NCI-H187 (cell line): ENCODE results near the gene GFOD1.

Experiments used
- DNase-seq, 2 experiments: peaks; one replicate each; lab custom pipeline; 2025; lab: John Stamatoyannopoulos, UW

Gene GFOD1

DNA sequence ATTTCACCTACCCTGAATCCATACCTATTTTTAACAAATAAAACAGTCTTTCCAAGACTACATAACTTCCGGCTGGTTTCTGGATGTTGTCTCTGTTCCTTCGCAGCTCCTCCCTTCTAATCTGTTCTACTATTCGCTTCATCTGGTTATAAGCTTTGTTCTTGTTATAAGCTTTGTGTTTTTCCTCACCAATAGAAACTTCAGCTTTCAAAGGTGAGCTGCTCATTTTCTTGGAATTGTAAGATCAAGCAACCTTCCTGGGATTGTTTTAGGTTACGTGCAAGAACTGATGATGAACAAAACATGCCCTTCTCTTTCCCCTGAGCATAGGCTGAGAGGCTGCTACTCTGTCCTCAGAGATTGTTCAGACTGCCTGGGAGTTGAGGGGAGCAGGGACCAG, 2.1 kb downstream of the GFOD1 start:
- DNase-seq: no peak

DNA sequence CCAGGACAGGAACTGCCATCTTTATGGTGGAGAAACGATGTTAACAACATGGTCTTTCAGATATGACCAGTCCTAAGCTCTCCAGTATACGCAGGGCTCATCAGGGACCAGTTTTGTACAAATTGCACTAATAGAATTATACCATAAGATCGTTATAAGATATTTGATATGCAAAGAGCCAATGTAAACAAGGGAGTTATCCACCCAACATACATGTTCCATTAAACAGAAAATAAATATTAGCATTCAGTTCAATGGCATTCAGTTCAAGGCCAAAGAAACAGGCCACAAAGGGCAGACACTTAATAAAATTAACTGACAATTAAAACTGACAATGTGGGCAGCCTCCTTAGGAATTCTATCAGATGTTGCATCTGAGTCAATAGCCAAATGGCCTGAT, 2.6 kb downstream of the GFOD1 start:
- no peak for DNase-seq

DNA sequence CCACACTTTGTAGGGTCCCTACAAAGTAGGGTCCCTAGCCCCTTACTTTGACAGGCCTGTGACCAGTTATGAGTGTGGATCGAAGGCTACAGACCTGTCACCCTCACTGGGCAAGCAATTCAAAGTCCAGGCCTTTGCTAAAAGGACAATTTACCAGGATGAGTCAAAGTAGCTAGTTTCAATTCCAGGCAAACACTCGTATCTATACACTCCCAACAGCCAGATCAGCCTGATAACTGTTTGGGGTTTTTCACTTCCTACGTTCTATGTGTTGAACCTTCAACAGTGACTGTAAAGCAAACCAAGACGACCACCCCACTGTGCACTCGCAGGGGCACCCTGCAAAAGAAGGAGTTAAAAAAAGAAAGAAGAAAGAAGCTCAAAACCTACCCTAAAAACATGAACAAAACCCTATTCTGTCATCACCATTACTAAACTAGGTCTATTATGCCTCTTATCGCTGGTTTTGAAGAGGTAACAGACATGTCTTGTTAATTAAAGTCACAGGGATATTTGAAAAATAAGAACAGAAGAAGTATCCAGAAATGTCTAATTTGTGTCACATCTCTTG, 3.2 kb downstream of the GFOD1 start:
- DNase-seq: no peak

DNA sequence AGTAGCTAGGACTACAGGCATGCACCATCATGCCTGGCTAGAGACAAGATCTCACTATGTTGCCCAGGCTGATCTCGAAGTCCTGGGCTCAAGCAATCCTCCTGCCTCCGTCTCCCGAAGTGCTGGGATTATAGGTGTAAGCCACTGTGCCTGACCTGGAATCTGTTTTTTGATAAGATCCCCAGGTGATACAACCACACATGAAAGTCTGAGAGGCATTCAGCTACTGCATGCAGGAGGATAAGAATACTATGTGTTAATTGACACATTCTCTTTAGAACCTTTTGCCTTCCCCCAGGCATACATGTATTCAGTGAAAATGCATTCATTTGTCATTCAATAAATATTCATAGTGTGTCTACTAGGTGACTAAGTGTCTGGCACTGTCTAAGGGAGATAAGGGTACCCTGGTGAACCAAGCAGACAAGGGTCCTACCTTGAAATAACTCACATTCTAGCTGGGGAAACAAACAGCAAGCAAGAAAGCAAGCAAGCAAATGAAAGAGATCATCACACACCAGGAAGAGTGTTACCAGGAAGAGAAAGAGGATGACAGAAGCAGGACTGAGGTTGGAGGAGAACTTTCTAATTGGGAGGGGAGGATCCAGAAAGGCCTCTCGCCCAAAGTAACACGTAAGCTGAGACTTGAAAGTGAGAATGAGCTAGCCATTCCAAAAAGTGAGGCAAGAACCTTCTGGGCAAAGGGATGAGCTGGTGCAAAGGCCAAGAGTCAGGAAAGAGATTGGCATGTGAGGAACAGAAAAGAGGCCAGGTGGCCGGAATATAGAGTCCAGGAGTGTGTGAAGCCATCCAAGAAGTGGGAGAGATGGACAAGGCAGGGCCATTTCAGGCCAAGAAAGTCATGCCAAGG, 6.5 kb downstream of the GFOD1 start:
- DNase-seq: no peak

DNA sequence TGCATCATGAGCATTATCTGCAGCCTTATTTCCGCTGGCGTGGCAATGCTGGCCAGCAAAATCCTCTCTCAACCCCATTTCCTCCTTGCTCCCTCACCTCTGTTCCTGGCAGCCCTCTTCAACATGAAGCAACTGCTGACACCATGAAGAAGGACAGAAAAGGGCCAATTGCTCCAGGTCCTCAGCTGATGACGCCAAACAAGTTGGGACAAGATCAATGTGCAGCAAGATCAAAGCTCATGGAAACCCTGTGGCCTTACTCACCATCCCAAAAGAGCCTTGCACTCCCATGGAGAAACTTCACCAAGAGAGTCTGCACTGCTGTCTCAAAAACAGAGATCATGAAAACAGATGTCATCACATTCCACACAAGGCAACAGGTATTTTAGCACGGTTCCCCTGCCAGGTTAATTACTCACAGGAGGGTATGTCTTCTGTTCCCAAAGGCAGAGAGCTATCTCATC, 7.4 kb downstream of the GFOD1 start:
- DNase-seq: no peak

DNA sequence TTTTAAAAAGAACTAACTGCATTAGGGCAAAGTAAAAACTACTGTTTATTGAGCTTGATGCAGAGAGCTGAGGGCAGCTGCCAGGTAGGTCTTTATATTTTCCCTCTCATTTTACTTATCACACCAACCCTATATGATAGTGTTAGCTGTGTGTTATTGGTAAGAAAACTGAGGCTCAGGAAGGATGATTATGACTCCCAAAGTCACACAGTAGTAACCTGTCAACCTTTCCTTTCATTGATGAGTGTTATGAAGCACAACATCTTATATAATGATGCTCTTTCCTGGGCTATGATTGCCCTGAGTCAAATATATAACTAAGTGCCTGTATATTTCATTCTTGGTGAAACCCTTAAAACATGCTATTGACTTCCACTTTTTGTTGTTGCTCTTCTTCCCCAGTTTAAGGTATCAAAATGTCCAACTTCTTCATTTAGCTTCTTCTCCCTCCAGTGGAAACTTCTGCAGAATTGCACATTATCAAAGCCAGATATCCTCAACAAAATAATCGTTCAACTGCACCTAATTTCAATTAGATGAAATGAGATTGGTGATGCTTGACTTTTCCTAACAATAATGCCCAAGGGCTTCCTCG, 8.1 kb downstream of the GFOD1 start:
- DNase-seq: no peak

DNA sequence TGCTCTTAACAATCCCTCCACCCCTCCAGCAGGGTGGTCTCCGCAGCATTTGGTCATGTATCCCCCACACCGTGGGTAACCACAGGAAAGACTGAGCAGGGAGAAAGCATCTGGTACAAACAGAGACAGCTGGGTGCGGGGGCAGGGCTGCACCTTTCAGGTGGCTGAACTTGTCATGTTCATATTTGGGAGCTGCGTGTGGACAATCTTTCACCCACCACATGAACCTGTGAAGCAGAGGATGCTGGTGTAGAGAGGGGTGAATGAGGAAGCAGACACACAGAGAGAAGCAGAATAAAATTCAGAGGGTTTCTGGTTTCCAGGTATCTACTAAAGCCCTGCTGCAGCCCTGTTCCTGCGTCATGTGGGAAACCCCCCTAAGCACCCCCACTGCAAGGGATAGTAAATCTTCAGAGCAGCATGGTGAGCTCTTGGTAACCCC, 8.9 kb downstream of the GFOD1 start:
- DNase-seq: no peak

DNA sequence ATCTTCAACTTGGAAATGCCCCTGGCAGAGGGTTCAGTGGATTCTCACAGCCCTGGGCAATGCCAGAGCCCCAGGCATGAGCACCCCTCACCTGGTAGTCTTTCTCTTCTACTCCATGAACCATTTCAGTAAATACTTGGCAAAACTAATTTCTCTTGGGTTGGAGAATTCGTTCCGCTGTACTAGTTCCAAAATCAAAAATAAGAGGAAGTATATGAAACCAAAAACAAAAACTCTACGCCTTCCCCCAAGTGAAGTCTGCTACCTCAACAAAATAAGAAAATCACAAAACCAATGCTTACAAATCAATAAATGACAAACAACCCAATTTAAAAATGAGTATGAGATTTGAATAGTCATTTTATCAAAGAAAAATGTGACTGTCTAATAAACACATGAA, 12.6 kb downstream of the GFOD1 start:
- no peak for DNase-seq

DNA sequence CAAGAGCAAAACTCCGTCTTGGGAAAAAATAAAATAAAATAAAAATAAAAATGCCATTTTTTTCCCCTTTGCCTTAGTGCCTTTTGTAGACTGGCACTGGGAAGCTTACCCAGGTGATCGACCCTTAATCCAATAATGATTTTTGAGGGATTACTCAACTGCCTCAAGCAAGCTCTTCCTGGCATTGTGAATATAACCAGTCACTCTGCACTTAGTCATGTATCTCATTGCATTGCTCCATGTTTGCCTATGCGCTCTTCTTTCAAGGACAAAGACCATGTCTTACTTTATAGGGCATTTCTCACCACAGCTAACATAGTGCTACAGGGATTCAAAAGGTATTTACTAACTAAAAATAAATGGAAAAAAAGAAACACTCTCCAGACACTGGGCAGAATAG, 13.0 kb downstream of the GFOD1 start:
- DNase-seq: no peak

DNA sequence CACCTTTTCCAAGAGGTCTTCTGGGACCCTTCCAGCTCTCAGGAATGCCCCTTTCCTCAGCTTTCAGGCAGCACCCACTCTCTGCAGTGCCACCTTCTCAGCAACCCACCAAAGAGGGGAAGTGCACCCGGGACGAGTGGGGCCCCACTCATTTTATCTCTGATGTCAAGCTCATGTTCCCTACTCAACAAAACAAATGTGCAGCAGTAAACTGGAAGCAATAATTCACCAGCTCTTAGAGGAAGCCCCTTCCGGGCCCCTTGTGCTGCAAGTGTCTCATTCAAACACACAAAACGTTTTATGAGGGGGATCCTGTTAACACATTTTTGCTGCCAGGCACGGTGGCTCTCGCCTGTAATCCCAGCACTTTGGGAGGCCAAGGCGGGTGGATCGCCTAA, 13.6 kb downstream of the GFOD1 start:
- no peak for DNase-seq

DNA sequence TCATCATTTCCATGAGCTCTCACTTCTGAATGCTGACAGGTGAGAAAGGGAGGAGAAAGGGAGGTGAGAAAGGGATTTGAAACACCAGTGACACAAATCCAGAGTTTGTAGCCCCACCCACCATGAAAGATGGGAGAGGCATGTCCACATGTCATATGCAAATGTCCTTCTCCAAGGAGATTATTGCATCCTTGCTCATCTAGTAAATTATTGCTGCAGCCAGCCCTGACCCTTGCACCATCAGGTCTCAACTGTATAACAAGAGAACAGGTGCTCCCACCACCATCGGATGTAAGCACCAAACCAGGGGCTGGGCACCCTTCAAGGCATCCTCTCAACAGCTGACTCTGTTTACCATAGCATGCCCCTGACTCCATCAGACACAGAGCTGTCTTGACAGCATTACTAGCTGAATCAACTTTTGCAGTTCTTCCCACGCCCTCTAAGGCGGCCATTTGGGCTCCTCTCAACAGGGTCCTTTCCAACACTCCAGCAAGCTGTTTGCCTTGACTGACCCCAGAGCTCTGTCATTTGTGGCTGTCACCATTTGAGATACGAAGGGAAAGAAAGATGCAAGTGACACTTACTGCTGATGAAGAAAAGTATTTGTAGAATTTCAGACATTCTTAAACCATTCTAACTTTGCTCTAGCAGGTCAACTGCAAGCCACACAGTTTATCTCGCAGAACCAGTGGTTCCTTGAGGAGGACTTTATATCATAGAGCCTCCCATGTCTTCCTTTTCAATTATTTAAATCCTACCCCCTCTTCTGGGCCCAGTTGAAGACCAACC, 14.2 kb downstream of the GFOD1 start:
- no peak for DNase-seq

DNA sequence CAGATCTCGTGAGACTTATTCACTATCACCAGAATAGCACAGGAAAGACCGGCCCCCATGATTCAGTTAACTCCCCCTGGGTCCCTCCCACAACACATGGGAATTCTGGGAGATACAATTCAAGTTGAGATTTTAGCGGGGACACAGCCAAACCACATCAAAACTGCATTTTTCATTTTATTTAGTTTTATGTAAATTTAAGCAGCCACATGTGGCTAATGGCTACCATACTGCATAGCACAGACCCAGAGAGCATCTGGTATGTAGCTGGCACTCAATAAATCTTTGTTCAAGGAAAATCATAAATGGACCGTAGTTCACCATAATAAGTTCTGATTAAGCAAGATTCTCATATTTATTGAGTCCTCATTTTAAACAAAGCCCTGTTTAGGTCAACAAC, 15.3 kb downstream of the GFOD1 start:
- no peak for DNase-seq

DNA sequence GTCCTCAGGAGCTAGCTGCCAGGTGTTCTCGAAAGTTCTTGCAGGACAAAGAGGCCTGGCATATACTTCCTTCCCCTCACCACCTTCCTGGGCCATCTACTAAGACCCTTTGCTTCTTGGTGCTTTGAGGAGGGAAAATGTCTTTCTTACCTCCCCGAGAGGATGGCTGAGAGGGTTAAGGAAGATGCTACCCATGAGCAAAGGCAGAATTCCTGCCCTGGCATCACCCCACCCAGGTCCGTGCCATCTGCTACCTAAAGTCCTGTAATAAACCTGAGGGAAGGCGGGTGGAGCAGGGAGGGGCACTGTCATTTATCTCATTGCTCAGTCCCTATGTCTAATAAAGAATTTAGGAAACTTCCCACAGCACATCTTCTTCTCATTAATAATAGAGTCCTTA, 16.2 kb downstream of the GFOD1 start:
- no peak for DNase-seq

DNA sequence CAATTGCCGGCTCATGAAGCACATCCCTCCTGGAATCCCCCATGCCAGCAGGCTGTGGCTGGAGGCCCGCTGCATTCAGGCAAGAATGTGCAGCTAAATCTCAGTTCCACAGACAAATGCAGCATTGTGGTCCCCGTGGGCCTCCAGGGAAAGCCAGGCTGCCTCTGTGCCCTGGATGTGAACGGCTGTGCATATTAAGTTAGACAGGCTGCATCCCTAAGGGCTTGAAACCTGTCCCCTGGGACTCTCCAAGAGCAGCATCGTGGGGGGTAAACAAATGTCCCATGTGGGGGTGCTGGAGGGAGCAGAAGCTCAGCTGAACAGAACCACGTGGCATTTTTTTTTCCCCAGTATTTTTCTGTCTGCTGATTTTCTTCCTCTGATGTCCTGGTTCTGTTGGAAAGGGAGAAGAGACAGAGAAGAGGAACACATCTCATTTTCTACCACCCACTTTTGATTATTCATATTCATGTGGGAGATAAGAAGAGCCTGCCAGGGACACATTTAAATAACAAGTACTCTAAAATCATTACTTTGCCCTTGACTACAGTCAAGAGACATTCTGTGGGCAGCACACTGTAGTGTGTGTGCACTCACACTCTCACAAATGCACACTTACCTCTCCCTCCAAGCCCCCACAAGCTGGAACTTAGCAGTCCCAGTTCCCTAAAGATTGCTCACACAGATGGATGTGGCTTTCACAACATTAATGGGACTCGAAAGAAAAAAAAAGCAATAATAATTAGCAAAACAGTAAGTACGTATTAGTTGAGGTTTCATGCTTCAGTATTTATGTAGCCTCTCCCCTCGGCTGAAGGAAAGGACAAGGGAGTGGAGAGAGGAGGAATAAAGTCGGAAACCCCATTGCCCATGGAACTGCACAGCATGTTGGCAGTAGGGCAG, 16.9 kb downstream of the GFOD1 start:
- no peak for DNase-seq

DNA sequence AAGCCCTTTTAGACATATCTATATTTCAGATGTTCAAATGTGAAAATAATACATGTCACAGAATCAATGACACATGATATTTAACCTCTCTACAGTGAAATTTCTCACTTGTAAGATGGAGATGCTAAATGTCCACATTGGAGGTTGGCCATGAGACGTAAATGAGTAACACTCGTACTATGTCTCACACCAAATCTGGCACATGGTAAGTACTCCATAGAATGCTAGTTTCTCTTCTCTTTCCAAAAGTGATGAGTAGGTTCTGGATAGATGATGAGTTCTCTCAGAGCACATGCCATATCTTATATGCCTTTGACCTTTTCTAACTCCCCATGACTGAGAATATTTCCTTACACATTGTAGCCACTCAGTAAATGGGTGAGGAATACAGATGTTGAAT, 17.7 kb downstream of the GFOD1 start:
- no peak for DNase-seq

DNA sequence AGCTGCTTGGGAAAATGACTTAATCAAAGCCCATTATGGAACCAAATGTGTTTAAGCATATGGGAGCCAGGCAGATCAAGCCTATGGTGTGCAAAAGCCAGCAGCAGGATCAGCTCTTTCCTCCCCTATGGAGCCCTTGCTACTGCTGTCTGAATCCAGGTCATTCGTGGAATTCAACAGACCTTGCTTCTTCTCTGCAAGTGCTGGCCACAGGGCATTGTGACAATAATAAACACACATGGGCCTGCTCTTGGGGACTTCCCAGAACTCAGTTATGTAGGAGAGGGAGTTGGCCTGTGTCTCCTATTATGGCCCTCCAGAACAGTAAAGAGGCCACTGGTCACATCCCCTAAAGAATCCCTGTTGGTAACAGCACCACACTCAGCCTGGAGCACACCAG, 18.6 kb downstream of the GFOD1 start:
- DNase-seq: no peak

DNA sequence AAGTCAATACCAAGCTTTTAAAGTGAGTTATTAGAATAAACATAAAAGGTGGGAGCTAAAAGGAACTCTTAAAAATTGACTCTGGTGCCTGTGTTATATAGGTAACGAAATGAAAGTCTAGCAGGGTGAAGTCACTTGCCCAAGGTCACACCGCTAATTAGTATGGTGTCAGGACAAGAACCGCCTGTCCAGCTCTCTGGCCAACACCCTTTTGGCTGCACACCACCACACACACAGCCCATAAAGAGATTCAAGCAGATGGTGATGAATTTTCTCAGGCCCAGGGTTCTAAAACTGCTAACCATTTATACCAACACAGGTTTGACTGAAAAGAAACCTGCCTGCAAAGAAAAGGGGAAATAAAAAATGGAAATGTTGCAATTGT, 20.2 kb downstream of the GFOD1 start:
- DNase-seq: no peak

DNA sequence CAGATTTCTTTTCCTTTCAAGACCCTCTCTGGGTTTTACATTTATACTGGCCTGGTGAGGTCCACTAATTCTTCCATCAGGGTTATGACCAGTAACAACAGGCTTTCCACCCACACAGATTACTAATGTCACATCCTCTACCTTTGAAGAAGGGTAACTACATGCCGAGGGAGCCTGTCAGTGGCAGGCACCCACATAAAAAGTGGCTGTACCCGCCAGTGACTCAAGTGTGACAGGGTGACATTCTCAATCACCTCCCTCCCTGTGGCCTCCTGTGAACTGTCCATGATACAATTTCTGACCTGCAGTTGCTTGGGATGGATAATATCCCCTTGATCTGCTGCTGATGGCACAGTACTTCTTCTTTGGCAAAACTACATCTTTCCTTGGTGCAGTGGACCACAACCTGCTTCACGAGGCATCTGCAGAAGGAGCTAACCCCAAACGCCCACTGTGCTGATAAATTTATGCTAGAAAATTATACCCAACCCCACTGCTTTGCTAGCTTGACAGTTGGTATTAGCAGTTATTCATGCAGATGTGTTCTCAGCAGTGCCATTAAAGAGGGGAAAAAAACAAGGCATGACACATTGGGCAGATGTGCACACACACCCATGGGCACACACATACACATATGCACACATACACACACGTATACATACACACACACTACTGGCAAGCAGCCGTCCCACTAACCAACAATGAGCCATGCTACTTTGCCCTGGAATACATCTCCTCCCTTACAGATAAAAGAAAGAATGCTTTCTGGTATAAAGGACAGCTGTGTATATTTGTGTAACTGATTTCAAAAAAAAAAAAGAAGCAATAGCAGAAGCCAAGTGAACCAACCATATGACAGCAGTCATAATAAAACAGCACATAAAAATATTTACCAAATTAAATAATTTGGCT, 20.8 kb downstream of the GFOD1 start:
- no peak for DNase-seq

DNA sequence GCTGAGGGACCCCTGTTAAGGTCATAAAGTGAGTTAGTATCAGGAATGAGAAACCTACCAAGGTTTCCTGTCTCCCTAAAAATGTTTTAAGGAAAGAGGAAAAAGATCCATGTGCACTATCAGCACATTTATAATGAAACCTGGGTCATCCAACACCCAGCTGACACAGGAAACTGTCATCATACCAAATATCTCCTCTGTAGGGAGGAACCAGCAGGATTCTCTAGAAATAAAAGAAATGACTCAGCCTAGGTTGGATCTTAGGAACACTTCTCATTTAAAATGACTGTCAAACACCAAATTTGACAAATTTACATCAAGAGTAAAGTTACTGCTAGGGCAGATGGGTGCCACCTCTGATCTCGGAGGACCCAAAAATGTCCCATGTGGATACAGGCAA, 21.7 kb downstream of the GFOD1 start:
- DNase-seq: no peak

DNA sequence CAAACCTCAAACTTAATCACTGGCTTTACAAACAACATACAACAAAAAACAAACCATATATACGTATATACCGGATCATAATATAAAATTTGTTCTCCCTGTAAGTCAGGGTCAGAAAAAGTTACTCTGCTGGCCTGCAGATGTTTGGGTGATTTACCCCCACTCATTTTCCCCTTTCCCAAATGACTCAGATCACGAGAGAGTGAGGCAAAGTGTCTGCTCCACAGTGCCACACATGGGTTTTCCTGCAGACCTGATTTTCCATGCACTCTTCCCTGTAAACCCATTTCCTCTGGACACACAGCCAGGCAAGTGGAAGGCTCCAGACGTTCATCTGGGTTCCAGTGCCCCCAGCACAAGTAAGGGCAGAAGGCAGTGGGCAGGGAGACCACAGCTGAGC, 23.5 kb downstream of the GFOD1 start:
- no peak for DNase-seq
